Measurements from ENCODE around the gene SNN. TPM values are rescaled to one million over a fixed set of nuclear protein-coding genes. Genes with fewer than 3 reads are reported as not detected.

Gene SNN
- total RNA-seq, 2 donors from 2014 or later: 7.5 to 10.9 TPM

GRCh38 chr16:11676799-11677198 lies 8.5 kb downstream of the SNN start:
- intact Hi-C loops (cut with DNase I): no loop called here
- Histone ChIP-seq H3K36me3 (replicated peaks in 1 of 2; ENCODE audit: insufficient read depth in 1 of 2, low read depth in 2 of 2) (peaks cover 0 to 20% of the 10 kb centered on the region in 2 donors), H3K9me3 (no peaks in the 10 kb centered on the region), H3K4me3 (no peak overlapping the region), H3K27ac (peak overlapping the region in 1 of 4 donors; percentile 69), H3K27me3 (no peaks in the 10 kb centered on the region), H3K4me1 (peaks cover 60% of the 10 kb centered on the region)
- DNase-seq (no peak), ATAC-seq (no peak)
- 90 to 92% methylated on average over 10 to 14 of the region's 14 CpGs for WGBS, 2 donors
- TF ChIP-seq CTCF (IDR thresholded peaks at IDR 0.05) (no peak), POLR2A (IDR thresholded peaks at IDR 0.05) (no peak)

GRCh38 chr16:11677451-11677951 lies 9.2 kb downstream of the SNN start:
- no peak for ATAC-seq
- no peak for DNase-seq
- Histone ChIP-seq H3K27ac (peak overlapping the region in 2 of 4 donors; percentile 5 to 13), H3K4me1 (peaks cover 62% of the 10 kb centered on the region), H3K36me3 (replicated peaks in 1 of 2; ENCODE audit: insufficient read depth in 1 of 2, low read depth in 2 of 2) (peaks cover 0 to 20% of the 10 kb centered on the region in 2 donors), H3K4me3 (no peak overlapping the region), H3K9me3 (no peaks in the 10 kb centered on the region), H3K27me3 (no peaks in the 10 kb centered on the region)
- TF ChIP-seq CTCF (IDR thresholded peaks at IDR 0.05): no peak
- no peak for TF ChIP-seq POLR2A (IDR thresholded peaks at IDR 0.05)
- intact Hi-C loops (cut with DNase I): no loop called here
- 72 to 81% methylated on average over 7 to 9 of the region's 9 CpGs for WGBS, 2 donors

GRCh38 chr16:11677959-11678881 lies 10.0 kb downstream of the SNN start:
- Histone ChIP-seq H3K4me1 (peaks cover 62% of the 10 kb centered on the region), H3K36me3 (replicated peaks in 1 of 2; ENCODE audit: insufficient read depth in 1 of 2, low read depth in 2 of 2) (peaks cover 1 to 21% of the 10 kb centered on the region in 2 donors), H3K4me3 (no peak overlapping the region), H3K9me3 (no peaks in the 10 kb centered on the region), H3K27me3 (no peaks in the 10 kb centered on the region), H3K27ac (peak overlapping the region in 2 of 4 donors; percentile 5 to 10)
- ATAC-seq (no peak), DNase-seq (no peak)
- TF ChIP-seq CTCF (IDR thresholded peaks at IDR 0.05) (no peak), POLR2A (IDR thresholded peaks at IDR 0.05) (no peak)
- WGBS, 2 donors: 74 to 78% methylated on average over 18 of the region's 18 CpGs
- intact Hi-C loops (cut with DNase I): no loop called here

- peaks cover 9 to 28% of the 10 kb centered on the region in 2 donors for H3K36me3 ChIP-seq (replicated peaks in 1 of 2; ENCODE audit: insufficient read depth in 1 of 2, low read depth in 2 of 2)
- ATAC-seq: no peak
- H3K9me3 ChIP-seq: no peaks in the 10 kb centered on the region
- no peaks in the 10 kb centered on the region for H3K27me3 ChIP-seq
- H3K4me3 ChIP-seq: no peak overlapping the region
- DNase-seq: no peak
- H3K4me1 ChIP-seq: peaks cover 53% of the 10 kb centered on the region
- TF ChIP-seq CTCF (IDR thresholded peaks at IDR 0.05): no peak
- TF ChIP-seq POLR2A (IDR thresholded peaks at IDR 0.05): no peak
- WGBS, 2 donors: 84 to 86% methylated on average over 6 to 13 of the region's 13 CpGs
- H3K27ac ChIP-seq: no peak overlapping the region
- intact Hi-C loops (cut with DNase I): no loop called here
Observed at GRCh38 chr16:11679250-11679649, 11.0 kb downstream of the SNN start.
